Breast epithelium (tissue), 4 donors: Measurements from ENCODE around the gene BCAS3. TPM values are rescaled to one million over a fixed set of nuclear protein-coding genes. Genes with fewer than 3 reads are reported as not detected.

ENCODE experiments used
- DNase-seq, 2 donors: peaks; one replicate each; pipeline ENCODE4 v3.0.0-alpha.2; 2019; ENCODE audit warnings: low spot score in 2 of 2
- H3K27ac ChIP-seq, 2 donors: fragments of 200-600 bp; sonication (generic) in 1 of 2; one replicate each; pipeline ENCODE4 v1.5.1; 2016 to 2019; ENCODE audit warnings: mild to moderate bottlenecking in 1 of 2
- H3K27me3 ChIP-seq, 2 donors: fragments of 200-600 bp; sonication (generic) in 1 of 2; one replicate each; pipeline versions ENCODE4 v1.5.1 to v1.6.0; 2017 to 2019; ENCODE audit warnings: control low read depth in 1 of 2, mild to moderate bottlenecking in 1 of 2
- H3K36me3 ChIP-seq: fragments of 200-600 bp; one replicate; pipeline ENCODE4 v1.5.1; 2019
- H3K4me1 ChIP-seq, 2 donors: fragments of 200-600 bp; sonication (generic); one replicate each; pipeline ENCODE4 v1.5.1; 2016 to 2019; ENCODE audit warnings: control low read depth in 1 of 2
- H3K4me3 ChIP-seq, 3 donors: fragments of 200-600 bp; sonication (generic); 1 replicate in 2 of 3; 2 replicates in 1 of 3; pipeline ENCODE4 v1.5.1; 2016 to 2019; ENCODE audit warnings: mild to moderate bottlenecking in 3 of 3, moderate library complexity in 2 of 3
- H3K9me3 ChIP-seq, 2 donors: fragments of 200-600 bp; sonication (generic) in 1 of 2; one replicate each; pipeline ENCODE4 v1.5.1; 2016 to 2019; ENCODE audit warnings: control low read depth in 1 of 2
- CTCF ChIP-seq, 3 donors: fragments of 450-650 bp; IDR thresholded peaks; one replicate each; pipeline ENCODE4 v1.5.1; 2016 to 2017; ENCODE audit warnings: antibody characterized with exemption in 3 of 3, mild to moderate bottlenecking in 3 of 3, moderate library complexity in 3 of 3
- POLR2A ChIP-seq: fragments of 450-650 bp; IDR thresholded peaks from one replicate; pipeline ENCODE4 v1.6.1; 2016; ENCODE audit warnings: antibody characterized with exemption, mild to moderate bottlenecking, moderate library complexity
- POLR2AphosphoS5 ChIP-seq, 3 donors: sonication (generic); formaldehyde crosslinking; IDR thresholded peaks; one replicate each; pipeline ENCODE4 v1.6.1; 2017; ENCODE audit warnings: antibody characterized with exemption in 3 of 3
- intact Hi-C: fragments of 100-400 bp; cut with DNase I; formaldehyde crosslinking; loops from one replicate; pipeline ENCODE4 v1.15.1; 2023; ENCODE audit warnings: low total_unique reads
- total RNA-seq, 3 donors: library from RNA; depleted of rRNA; stranded (reverse); fragments of >200 nt; gene quantifications; one replicate each; pipeline ENCODE4 v1.1.0, GENCODE V29; 2016

BCAS3 gene
- total RNA-seq, 3 donors from 2014 or later = 30.8 to 47.9 (median 31.2) TPM

GRCh38 chr17:60743799-60744198, 66.1 kb downstream of the BCAS3 start:
- Histone ChIP-seq H3K27ac (peak overlapping the region; percentile 82 to 86), H3K27me3 (no peaks in the 10 kb centered on the region), H3K4me1 (no peaks in the 10 kb centered on the region), H3K4me3 (peak overlapping the region in 2 of 3 donors; percentile 30 to 43), H3K36me3 (no peaks in the 10 kb centered on the region), H3K9me3 (no peaks in the 10 kb centered on the region)
- TF ChIP-seq CTCF (IDR thresholded peaks at IDR 0.05) (no peak), POLR2AphosphoS5 (IDR thresholded peaks at IDR 0.05) (peak in 1 of 3 donors; percentile 54)
- intact Hi-C loops = no loop called here
- DNase-seq = peak in 1 of 2 donors; percentile 58

- H3K4me3 ChIP-seq = peak overlapping the region in 2 of 3 donors; percentile 30 to 43
- peak overlapping the region; percentile 82 to 86 for H3K27ac ChIP-seq
- no peaks in the 10 kb centered on the region for H3K27me3 ChIP-seq
- H3K36me3 ChIP-seq = no peaks in the 10 kb centered on the region
- intact Hi-C loops = no loop called here
- DNase-seq = no peak
- no peaks in the 10 kb centered on the region for H3K9me3 ChIP-seq
- H3K4me1 ChIP-seq = no peaks in the 10 kb centered on the region
- no peak for TF ChIP-seq POLR2A
Observed at GRCh38 chr17:60744355-60744966, 66.8 kb downstream of the BCAS3 start.

- no peaks in the 10 kb centered on the region for H3K27me3 ChIP-seq
- TF ChIP-seq CTCF (IDR thresholded peaks at IDR 0.05) (no peak), POLR2AphosphoS5 (IDR thresholded peaks at IDR 0.05) (no peak), POLR2A (no peak)
- H3K36me3 ChIP-seq = no peaks in the 10 kb centered on the region
- no peak overlapping the region for H3K4me3 ChIP-seq
- intact Hi-C loops = no loop called here
- H3K27ac ChIP-seq = no peak overlapping the region
- peaks cover 0 to 4% of the 10 kb centered on the region in 2 donors for H3K9me3 ChIP-seq
- DNase-seq = no peak
- H3K4me1 ChIP-seq = no peaks in the 10 kb centered on the region
Observed at GRCh38 chr17:60745544-60745943, 67.9 kb downstream of the BCAS3 start.

GRCh38 chr17:60747069-60747808, 69.6 kb downstream of the BCAS3 start:
- intact Hi-C loops = no loop called here
- Histone ChIP-seq H3K4me1 (no peaks in the 10 kb centered on the region), H3K4me3 (no peak overlapping the region), H3K9me3 (peaks cover 0 to 8% of the 10 kb centered on the region in 2 donors), H3K36me3 (no peaks in the 10 kb centered on the region), H3K27me3 (no peaks in the 10 kb centered on the region), H3K27ac (peak overlapping the region in 1 of 2 donors; percentile 25)
- DNase-seq = no peak
- no peak for TF ChIP-seq POLR2AphosphoS5 (IDR thresholded peaks at IDR 0.05)
- TF ChIP-seq CTCF (IDR thresholded peaks at IDR 0.05) = no peak
- TF ChIP-seq POLR2A = no peak

GRCh38 chr17:60748204-60748603, 70.6 kb downstream of the BCAS3 start:
- Histone ChIP-seq H3K27ac (no peak overlapping the region), H3K4me3 (no peak overlapping the region), H3K27me3 (no peaks in the 10 kb centered on the region), H3K36me3 (no peaks in the 10 kb centered on the region), H3K9me3 (peaks cover 0 to 8% of the 10 kb centered on the region in 2 donors), H3K4me1 (no peaks in the 10 kb centered on the region)
- DNase-seq = no peak
- TF ChIP-seq CTCF (IDR thresholded peaks at IDR 0.05) (no peak), POLR2AphosphoS5 (IDR thresholded peaks at IDR 0.05) (no peak), POLR2A (no peak)
- intact Hi-C loops = no loop called here
